ENCODE results near the gene USHBP1. TPM values are rescaled to one million over a fixed set of nuclear protein-coding genes. Genes with fewer than 3 reads are reported as not detected.

Gene USHBP1
- total RNA-seq, 1 donor from 2014 or later: 0.23 TPM

DNA sequence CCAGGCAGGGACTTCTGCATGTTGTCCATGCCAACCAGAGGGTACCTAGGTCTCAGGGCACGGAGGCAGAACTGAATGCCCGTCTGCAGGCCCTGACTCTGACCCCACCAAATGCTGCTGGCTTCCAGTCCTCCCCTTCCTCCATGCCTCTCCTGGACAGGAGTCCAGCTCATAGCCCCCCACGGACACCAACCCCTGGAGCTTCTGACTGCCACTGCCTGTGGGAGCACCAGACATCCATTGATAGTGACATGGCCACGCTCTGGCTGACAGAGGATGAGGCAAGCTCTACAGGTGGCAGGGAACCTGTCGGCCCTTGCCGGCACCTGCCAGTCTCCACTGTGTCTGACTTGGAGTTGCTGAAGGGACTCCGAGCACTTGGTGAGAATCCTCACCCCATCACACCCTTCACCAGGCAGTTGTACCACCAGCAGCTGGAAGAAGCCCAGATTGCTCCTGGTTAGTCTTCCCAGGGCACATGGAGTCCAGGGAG is 19.0 kb upstream of the USHBP1 start:
- Mint-ChIP-seq H3K27ac (ENCODE audit: unreplicated experiment) (no peak overlapping the region), H3K9me3 (no peaks in the 10 kb centered on the region)
- no peak for DNase-seq (ENCODE audit: low read depth, low spot score)

DNA sequence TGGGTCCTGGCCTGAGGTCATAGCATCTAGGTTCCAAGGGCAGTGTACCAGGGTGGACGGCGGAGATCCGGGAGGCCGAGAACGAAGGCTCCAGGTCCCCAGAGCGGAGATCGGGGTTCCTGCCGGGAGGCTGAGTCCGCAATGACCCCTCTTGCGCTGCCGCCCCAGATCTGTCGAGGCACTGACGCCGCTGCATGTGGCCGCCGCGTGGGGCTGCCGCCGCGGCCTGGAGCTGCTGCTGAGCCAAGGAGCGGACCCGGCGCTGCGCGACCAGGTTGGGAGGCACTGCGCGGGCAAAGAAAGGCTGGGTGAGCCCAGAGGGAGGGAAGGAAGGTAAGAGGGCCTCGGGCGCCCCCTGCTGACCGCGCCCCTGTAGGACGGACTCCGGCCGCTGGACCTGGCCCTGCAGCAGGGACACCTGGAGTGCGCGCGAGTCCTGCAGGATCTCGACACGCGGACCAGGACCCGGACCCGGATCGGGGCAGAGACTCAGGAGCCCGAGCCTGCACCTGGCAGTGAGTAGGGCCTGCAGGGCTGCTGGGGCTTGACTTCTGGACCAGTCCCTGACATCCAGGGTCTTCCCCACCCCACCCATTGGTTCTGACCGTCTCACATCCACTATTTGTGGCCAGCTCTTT is 18.1 kb upstream of the USHBP1 start:
- Mint-ChIP-seq H3K27ac (ENCODE audit: unreplicated experiment) (no peak overlapping the region), H3K27me3 (ENCODE audit: low read depth) (peaks cover 14% of the 10 kb centered on the region), H3K4me3 (peak overlapping the region; percentile 59), H3K9me3 (no peaks in the 10 kb centered on the region), H3K36me3 (ENCODE audit: low read depth) (no peaks in the 10 kb centered on the region), H3K4me1 (peaks cover 6% of the 10 kb centered on the region)
- peak; percentile 90 for DNase-seq (ENCODE audit: low read depth, low spot score)
- TF ChIP-seq, protein P1, sequence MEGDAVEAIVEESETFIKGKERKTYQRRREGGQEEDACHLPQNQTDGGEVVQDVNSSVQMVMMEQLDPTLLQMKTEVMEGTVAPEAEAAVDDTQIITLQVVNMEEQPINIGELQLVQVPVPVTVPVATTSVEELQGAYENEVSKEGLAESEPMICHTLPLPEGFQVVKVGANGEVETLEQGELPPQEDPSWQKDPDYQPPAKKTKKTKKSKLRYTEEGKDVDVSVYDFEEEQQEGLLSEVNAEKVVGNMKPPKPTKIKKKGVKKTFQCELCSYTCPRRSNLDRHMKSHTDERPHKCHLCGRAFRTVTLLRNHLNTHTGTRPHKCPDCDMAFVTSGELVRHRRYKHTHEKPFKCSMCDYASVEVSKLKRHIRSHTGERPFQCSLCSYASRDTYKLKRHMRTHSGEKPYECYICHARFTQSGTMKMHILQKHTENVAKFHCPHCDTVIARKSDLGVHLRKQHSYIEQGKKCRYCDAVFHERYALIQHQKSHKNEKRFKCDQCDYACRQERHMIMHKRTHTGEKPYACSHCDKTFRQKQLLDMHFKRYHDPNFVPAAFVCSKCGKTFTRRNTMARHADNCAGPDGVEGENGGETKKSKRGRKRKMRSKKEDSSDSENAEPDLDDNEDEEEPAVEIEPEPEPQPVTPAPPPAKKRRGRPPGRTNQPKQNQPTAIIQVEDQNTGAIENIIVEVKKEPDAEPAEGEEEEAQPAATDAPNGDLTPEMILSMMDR (conservative IDR thresholded peaks at IDR 0.05): peak; percentile 94

More for the DNA sequence above, 19.0 kb upstream of the USHBP1 start:
- Mint-ChIP-seq H3K4me1 (peaks cover 6% of the 10 kb centered on the region), H3K27me3 (ENCODE audit: low read depth) (peaks cover 14% of the 10 kb centered on the region), H3K36me3 (ENCODE audit: low read depth) (no peaks in the 10 kb centered on the region), H3K4me3 (peak overlapping the region; percentile 15)
- TF ChIP-seq, protein P1 (conservative IDR thresholded peaks at IDR 0.05): no peak

DNA sequence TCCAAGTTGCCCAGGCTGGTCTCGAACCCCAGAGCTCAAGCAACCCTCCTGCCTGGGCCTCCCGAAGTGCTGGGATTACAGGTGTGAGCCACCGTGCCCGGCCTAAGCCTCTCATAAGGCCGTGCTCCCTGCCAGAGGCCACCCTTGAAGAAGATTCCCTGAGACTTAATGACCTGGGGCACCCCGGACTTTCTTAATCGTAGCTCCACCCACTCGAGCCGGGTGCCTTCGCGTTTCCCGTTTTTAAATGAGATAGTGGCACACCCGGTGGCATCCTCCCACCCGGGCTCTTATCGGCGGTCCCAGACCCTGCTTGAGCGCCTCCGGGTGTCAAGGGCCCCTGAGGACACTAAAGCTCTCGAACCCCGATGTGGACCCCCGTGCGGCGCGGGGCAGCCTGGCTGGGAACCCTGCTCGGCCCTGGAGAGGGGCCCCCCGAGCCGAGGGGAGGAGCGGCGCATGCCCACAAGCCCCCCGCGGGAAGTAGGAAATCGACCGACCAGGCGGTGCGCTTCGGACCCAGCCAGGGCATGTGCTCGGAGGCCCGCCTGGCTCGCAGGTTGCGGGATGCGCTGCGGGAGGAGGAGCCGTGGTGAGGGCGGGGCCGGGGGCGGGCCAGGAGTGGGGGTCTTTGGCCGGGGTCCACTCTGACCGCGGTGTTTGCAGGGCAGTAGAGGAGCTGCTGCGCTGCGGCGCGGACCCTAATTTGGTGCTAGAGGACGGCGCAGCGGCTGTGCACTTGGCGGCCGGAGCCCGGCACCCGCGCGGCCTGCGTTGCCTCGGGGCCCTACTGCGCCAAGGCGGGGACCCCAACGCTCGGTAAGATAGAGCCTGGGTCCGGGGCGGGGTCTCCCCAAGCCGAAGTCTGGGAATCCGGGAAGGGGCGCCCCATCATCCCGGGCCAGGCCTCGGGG is 17.1 kb upstream of the USHBP1 start, which contains the start of gene ANKLE1:
TSS of gene ANKLE1 (plus strand) at position 511 of the 914 bp plus-strand sequence. CDS start at position 531, 20 bp downstream.
- peaks cover 14% of the 10 kb centered on the region for H3K27me3 Mint-ChIP-seq (ENCODE audit: low read depth)
- TF ChIP-seq, protein P1 (conservative IDR thresholded peaks at IDR 0.05): no peak
- peak within 1 kb of the TSS; percentile 59 for H3K4me3 Mint-ChIP-seq

DNA sequence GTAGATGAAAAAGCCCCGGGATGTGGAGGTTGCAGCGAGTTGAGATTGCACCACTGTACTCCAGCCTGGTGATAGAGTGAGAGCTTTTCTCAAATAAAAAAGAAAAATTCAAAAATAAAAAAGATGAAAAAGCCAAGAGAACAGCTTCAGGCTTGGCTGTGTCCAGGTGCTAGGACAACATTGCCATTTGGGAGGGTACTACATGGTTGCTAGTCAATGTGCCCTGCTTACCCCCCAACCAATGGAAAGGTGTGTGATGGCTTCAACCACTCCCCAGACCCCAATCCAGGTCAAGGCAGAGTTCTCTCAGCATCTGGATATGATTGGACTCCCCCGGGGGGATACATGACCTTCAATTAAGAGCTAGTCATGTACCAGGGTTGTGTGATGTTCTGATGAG is 14.9 kb upstream of the USHBP1 start:
- H3K36me3 Mint-ChIP-seq (ENCODE audit: low read depth): peaks cover 9% of the 10 kb centered on the region

More for the DNA sequence above, 17.1 kb upstream of the USHBP1 start, which contains the start of gene ANKLE1:
- Mint-ChIP-seq H3K36me3 (ENCODE audit: low read depth) (peaks cover 3% of the 10 kb centered on the region), H3K4me1 (peaks cover 6% of the 10 kb centered on the region), H3K9me3 (no peaks in the 10 kb centered on the region), H3K27ac (ENCODE audit: unreplicated experiment) (no peak within 1 kb of the TSS)
- DNase-seq (ENCODE audit: low read depth, low spot score): peak; percentile 18

More for the DNA sequence above, 14.9 kb upstream of the USHBP1 start:
- peaks cover 14% of the 10 kb centered on the region for H3K27me3 Mint-ChIP-seq (ENCODE audit: low read depth)
- DNase-seq (ENCODE audit: low read depth, low spot score): no peak
- TF ChIP-seq, protein P1 (conservative IDR thresholded peaks at IDR 0.05): no peak
- no peak overlapping the region for H3K27ac Mint-ChIP-seq (ENCODE audit: unreplicated experiment)
- no peaks in the 10 kb centered on the region for H3K9me3 Mint-ChIP-seq
- peaks cover 6% of the 10 kb centered on the region for H3K4me1 Mint-ChIP-seq
- no peak overlapping the region for H3K4me3 Mint-ChIP-seq

All from neural crest cell (in vitro differentiated cells).